ENCODE measurements around the gene SRC. TPM values are rescaled to one million over a fixed set of nuclear protein-coding genes. Genes with fewer than 3 reads are reported as not detected.

SRC gene
- total and polyA plus RNA-seq, 2 experiments from 2014 or later = 8.0 to 25.9 TPM

DNA sequence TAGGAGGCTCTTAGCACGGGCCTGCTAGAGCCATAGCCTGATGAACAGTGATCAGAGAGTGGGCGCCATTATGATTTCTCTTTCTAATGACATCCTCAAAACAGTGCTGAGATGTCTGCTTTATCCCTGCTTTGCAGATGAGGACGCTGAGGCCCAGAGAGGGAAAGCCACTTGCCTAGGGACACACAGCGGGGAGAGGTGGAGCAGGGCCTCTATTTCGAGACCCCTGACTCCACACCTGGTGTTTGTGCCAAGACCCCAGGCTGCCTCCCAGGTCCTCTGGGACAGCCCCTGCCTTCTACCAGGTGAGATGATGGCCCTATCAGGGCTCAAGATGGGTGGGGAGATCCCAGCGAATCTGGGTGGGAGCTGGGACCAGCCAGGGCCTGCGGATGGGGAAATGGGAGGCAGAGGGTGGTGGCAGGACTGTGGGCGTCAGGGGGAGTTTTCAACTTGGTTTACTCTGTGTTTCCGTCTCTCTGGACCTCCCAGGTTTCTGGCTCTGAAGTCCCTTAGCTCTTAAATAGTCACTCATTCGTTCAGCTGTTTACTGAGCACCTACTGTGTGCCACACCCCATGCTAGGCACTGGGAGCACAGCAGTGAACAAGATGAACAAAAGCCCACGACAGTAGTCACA is 36.7 kb downstream of the SRC start:
- no peaks in the 10 kb centered on the region for H3K36me3 ChIP-seq (ENCODE audit: insufficient read depth)
- 0 out of 2 replicates have a peak, but pooled peaks cover 5% of the 10 kb centered on the region for H3F3A ChIP-seq (replicated peaks; ENCODE audit: low read depth)
- Mint-ChIP-seq H3K36me3 (ENCODE audit: low read depth) (peaks cover 20% of the 10 kb centered on the region), H3K4me1 (peaks cover 16% of the 10 kb centered on the region), H3K9me3 (no peaks in the 10 kb centered on the region), H3K27ac (no peak overlapping the region), H3K27me3 (ENCODE audit: insufficient read depth, low read depth, poor library complexity) (peaks cover 15% of the 10 kb centered on the region), H3K4me3 (no peak overlapping the region; the same call in 2 of the 3 replicates)
- peaks cover 9% of the 10 kb centered on the region; the same call in 1 of the 2 replicates for H3K4me1 ChIP-seq (ENCODE audit: insufficient read depth)
- no peak overlapping the region for H3K27ac ChIP-seq (ENCODE audit: low read depth)
- H3K9me2 ChIP-seq (ENCODE audit: insufficient read depth) = no peaks in the 10 kb centered on the region
- 0 out of 2 replicates have a peak, but pooled peaks cover 3% of the 10 kb centered on the region for H3K79me2 ChIP-seq (replicated peaks; ENCODE audit: insufficient read depth)
- ATAC-seq (no peak), DNase-seq (ENCODE audit: low spot score) (no peak)
- H3K27me3 ChIP-seq (ENCODE audit: insufficient read depth) = no peaks in the 10 kb centered on the region
- TF ChIP-seq JUNB (IDR thresholded peaks at IDR 0.05; ENCODE audit: unreplicated experiment) (no peak), NANOG (IDR thresholded peaks at IDR 0.05; ENCODE audit: borderline replicate concordance) (no peak), ZNF331 (CRISPR knock-in tag; IDR thresholded peaks at IDR 0.05; ENCODE audit: low read depth) (no peak), STAT1 (IDR thresholded peaks at IDR 0.05; ENCODE audit: unreplicated experiment) (no peak), CREB1 (CRISPR knock-in tag; IDR thresholded peaks at IDR 0.05; ENCODE audit: low read depth) (no peak), ZNF114 (CRISPR knock-in tag; IDR thresholded peaks at IDR 0.05) (no peak), EZH2phosphoT487 (IDR thresholded peaks at IDR 0.05; ENCODE audit: unreplicated experiment) (no peak), EZH2 (IDR thresholded peaks at IDR 0.05; ENCODE audit: low read depth, unreplicated experiment) (no peak), POLR2AphosphoS5 (IDR thresholded peaks at IDR 0.05; ENCODE audit: low read depth) (no peak)
- TF ChIP-seq, protein P1, sequence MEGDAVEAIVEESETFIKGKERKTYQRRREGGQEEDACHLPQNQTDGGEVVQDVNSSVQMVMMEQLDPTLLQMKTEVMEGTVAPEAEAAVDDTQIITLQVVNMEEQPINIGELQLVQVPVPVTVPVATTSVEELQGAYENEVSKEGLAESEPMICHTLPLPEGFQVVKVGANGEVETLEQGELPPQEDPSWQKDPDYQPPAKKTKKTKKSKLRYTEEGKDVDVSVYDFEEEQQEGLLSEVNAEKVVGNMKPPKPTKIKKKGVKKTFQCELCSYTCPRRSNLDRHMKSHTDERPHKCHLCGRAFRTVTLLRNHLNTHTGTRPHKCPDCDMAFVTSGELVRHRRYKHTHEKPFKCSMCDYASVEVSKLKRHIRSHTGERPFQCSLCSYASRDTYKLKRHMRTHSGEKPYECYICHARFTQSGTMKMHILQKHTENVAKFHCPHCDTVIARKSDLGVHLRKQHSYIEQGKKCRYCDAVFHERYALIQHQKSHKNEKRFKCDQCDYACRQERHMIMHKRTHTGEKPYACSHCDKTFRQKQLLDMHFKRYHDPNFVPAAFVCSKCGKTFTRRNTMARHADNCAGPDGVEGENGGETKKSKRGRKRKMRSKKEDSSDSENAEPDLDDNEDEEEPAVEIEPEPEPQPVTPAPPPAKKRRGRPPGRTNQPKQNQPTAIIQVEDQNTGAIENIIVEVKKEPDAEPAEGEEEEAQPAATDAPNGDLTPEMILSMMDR (conservative IDR thresholded peaks at IDR 0.05; ENCODE audit: low read depth in 2 of 2) = no peak
- TF ChIP-seq, protein P2, sequence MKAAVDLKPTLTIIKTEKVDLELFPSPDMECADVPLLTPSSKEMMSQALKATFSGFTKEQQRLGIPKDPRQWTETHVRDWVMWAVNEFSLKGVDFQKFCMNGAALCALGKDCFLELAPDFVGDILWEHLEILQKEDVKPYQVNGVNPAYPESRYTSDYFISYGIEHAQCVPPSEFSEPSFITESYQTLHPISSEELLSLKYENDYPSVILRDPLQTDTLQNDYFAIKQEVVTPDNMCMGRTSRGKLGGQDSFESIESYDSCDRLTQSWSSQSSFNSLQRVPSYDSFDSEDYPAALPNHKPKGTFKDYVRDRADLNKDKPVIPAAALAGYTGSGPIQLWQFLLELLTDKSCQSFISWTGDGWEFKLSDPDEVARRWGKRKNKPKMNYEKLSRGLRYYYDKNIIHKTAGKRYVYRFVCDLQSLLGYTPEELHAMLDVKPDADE (IDR thresholded peaks at IDR 0.05) = no peak
- TF ChIP-seq, protein P3, sequence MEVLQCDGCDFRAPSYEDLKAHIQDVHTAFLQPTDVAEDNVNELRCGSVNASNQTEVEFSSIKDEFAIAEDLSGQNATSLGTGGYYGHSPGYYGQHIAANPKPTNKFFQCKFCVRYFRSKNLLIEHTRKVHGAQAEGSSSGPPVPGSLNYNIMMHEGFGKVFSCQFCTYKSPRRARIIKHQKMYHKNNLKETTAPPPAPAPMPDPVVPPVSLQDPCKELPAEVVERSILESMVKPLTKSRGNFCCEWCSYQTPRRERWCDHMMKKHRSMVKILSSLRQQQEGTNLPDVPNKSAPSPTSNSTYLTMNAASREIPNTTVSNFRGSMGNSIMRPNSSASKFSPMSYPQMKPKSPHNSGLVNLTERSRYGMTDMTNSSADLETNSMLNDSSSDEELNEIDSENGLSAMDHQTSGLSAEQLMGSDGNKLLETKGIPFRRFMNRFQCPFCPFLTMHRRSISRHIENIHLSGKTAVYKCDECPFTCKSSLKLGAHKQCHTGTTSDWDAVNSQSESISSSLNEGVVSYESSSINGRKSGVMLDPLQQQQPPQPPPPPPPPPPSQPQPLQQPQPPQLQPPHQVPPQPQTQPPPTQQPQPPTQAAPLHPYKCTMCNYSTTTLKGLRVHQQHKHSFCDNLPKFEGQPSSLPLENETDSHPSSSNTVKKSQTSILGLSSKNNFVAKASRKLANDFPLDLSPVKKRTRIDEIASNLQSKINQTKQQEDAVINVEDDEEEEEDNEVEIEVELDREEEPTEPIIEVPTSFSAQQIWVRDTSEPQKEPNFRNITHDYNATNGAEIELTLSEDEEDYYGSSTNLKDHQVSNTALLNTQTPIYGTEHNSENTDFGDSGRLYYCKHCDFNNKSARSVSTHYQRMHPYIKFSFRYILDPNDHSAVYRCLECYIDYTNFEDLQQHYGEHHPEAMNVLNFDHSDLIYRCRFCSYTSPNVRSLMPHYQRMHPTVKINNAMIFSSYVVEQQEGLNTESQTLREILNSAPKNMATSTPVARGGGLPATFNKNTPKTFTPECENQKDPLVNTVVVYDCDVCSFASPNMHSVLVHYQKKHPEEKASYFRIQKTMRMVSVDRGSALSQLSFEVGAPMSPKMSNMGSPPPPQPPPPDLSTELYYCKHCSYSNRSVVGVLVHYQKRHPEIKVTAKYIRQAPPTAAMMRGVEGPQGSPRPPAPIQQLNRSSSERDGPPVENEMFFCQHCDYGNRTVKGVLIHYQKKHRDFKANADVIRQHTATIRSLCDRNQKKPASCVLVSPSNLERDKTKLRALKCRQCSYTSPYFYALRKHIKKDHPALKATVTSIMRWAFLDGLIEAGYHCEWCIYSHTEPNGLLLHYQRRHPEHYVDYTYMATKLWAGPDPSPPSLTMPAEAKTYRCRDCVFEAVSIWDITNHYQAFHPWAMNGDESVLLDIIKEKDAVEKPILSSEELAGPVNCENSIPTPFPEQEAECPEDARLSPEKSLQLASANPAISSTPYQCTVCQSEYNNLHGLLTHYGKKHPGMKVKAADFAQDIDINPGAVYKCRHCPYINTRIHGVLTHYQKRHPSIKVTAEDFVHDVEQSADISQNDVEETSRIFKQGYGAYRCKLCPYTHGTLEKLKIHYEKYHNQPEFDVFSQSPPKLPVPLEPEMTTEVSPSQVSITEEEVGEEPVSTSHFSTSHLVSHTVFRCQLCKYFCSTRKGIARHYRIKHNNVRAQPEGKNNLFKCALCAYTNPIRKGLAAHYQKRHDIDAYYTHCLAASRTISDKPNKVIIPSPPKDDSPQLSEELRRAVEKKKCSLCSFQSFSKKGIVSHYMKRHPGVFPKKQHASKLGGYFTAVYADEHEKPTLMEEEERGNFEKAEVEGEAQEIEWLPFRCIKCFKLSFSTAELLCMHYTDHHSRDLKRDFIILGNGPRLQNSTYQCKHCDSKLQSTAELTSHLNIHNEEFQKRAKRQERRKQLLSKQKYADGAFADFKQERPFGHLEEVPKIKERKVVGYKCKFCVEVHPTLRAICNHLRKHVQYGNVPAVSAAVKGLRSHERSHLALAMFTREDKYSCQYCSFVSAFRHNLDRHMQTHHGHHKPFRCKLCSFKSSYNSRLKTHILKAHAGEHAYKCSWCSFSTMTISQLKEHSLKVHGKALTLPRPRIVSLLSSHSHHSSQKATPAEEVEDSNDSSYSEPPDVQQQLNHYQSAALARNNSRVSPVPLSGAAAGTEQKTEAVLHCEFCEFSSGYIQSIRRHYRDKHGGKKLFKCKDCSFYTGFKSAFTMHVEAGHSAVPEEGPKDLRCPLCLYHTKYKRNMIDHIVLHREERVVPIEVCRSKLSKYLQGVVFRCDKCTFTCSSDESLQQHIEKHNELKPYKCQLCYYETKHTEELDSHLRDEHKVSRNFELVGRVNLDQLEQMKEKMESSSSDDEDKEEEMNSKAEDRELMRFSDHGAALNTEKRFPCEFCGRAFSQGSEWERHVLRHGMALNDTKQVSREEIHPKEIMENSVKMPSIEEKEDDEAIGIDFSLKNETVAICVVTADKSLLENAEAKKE (CRISPR knock-in tag; IDR thresholded peaks at IDR 0.05) = no peak
- TF ChIP-seq, protein P4, sequence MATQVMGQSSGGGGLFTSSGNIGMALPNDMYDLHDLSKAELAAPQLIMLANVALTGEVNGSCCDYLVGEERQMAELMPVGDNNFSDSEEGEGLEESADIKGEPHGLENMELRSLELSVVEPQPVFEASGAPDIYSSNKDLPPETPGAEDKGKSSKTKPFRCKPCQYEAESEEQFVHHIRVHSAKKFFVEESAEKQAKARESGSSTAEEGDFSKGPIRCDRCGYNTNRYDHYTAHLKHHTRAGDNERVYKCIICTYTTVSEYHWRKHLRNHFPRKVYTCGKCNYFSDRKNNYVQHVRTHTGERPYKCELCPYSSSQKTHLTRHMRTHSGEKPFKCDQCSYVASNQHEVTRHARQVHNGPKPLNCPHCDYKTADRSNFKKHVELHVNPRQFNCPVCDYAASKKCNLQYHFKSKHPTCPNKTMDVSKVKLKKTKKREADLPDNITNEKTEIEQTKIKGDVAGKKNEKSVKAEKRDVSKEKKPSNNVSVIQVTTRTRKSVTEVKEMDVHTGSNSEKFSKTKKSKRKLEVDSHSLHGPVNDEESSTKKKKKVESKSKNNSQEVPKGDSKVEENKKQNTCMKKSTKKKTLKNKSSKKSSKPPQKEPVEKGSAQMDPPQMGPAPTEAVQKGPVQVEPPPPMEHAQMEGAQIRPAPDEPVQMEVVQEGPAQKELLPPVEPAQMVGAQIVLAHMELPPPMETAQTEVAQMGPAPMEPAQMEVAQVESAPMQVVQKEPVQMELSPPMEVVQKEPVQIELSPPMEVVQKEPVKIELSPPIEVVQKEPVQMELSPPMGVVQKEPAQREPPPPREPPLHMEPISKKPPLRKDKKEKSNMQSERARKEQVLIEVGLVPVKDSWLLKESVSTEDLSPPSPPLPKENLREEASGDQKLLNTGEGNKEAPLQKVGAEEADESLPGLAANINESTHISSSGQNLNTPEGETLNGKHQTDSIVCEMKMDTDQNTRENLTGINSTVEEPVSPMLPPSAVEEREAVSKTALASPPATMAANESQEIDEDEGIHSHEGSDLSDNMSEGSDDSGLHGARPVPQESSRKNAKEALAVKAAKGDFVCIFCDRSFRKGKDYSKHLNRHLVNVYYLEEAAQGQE (IDR thresholded peaks at IDR 0.05; ENCODE audit: unreplicated experiment) = no peak
- H2AFZ ChIP-seq = no peak overlapping the region
- H3K4me3 ChIP-seq = no peak overlapping the region
- no peaks in the 10 kb centered on the region for H4K20me1 ChIP-seq (replicated peaks; ENCODE audit: insufficient read depth)
- no peak overlapping the region for H3K4me2 ChIP-seq
